ENCODE data around the gene GRK3.
"Not testable (repeated sequence)": the region's sequence is repeated elsewhere in the genome, so short reads cannot be mapped to it uniquely, and the experiment has no call there.

The GRK3 gene

DNA sequence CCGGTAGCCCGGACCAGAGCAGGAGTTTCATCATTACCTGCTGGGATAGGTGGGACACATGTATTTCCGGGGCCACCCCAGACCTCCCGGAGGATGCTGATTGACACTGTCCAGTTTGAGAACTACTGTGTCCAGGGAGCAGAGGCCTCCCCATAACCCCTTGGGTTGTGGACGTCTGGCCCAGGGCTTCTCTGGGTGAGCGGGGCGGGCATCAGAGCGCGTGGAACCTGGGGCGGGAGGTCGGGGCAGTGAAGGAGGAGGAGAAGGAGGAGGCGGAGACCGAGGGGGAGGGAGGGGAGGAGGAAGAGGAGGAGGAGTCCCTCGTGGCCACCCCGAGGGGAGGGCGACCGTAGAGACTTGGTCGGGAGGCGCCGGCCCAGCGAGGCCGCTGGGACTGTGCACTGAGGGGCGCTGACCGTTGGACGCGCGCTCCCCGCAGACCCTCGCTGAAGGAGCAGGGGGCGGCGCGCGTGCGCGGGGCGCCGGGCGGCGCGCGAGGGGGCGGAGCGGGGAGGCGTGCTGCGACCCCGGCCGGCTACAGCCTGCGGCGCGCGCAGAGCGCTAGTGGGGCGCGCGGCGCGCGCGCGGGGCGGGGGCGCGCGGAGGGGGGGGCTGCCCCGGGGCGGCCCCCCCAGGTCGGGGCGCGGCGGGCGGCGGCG lies at the start of gene GRK3:
Gene GRK3 (plus strand): TSS at position 356 of the 659 bp plus-strand sequence. CDS start 366 bp downstream, outside the sequence.
- no peak for DNase-seq (ENCODE audit: low read depth)

DNA sequence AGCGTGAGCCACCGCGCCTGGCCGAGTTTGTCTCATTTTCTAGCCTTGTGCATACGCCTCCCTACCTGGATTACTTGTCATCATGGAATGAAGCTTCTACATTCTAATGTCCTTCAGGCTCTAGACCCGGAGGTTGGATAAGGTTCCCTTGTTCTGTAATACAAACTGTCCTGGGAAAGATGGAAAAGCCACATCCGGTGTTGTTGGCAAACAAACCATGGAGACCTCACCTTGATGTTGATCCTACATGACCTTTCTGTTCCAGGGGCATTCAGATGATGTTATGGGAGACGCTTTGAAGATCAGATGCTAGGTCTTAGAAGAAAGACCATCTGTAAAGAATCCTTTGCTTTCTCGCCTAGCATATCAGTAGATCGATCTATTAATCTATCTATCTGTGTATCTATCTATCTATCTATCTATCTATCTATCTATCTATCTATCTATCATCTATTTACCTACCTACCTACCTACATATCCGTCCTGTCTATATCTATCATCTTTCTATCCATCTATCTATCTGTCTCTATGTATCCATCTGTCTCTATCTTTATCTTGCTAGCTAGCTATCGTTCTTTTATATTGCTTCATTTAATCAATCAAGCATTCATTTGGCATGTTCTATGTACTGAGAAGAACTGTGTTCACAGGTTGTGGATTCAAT lies 46.3 kb upstream of the GRK3 start:
- no peak for DNase-seq (ENCODE audit: low read depth)

DNA sequence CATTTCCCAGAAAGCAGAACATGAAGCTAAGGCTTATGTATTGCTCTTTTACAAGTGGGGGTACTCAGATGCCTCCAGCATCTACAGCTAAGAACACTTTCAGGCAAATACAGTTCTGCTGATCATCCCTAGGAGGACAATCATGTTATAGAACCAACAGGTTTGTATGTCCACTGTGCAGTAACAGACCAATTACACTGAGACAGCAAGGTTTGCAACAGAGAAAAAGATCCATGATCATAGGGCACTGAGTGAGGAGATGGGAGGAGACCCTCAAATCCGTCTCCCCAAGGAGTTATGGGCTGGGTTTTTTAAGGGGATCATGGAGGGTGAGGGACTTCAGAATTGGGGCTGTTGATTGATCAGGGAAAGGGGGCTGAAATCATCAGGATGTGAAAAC lies 39.1 kb upstream of the GRK3 start:
- DNase-seq (ENCODE audit: low read depth): no peak

DNA sequence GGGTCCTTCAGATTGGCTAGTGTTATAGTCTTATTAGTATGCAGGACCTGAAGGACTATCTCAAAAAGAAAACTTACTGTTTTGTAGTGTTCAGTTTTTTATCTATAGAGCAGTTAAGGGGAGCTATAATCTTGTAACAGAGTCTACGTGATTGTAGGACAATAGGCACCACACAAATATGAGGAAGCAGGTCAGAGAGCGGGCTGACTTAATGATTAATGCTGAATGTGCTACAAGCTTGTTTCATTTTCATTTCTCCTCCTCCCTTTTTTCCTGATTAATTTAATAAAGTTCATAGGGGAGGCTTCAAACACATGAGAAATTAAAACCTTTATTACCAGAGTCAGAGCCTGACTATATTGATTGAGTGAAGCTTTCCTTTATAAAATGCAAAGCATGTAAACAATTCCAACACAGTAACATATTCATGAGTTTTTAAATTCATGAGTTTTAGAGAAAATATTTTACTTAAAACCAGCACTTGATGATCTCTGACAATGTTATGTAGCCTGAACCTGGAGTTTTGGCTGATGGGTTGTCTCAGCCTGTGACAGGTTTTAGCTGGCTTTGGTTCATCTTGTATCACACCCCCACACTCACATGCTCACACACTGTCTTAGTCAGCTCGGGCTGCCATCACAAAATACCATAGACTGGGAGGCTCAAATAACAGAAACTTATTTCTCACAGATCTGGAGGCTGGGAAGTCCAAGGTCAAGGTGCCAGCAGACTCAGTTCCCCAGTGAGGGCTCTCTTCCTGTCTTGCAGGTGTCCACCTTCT lies 38.5 kb upstream of the GRK3 start:
- DNase-seq (ENCODE audit: low read depth): not testable (repeated sequence)

GRCh38 chr22:25527016-25527415 lies 37.5 kb upstream of the GRK3 start:
- not testable (repeated sequence) for DNase-seq (ENCODE audit: low read depth)

- DNase-seq (ENCODE audit: low read depth): not testable (repeated sequence)
These were observed 36.4 kb upstream of the GRK3 start for GRCh38 chr22:25528068-25528467.

GRCh38 chr22:25529059-25529458 lies 35.4 kb upstream of the GRK3 start:
- DNase-seq (ENCODE audit: low read depth): not testable (repeated sequence)

DNA sequence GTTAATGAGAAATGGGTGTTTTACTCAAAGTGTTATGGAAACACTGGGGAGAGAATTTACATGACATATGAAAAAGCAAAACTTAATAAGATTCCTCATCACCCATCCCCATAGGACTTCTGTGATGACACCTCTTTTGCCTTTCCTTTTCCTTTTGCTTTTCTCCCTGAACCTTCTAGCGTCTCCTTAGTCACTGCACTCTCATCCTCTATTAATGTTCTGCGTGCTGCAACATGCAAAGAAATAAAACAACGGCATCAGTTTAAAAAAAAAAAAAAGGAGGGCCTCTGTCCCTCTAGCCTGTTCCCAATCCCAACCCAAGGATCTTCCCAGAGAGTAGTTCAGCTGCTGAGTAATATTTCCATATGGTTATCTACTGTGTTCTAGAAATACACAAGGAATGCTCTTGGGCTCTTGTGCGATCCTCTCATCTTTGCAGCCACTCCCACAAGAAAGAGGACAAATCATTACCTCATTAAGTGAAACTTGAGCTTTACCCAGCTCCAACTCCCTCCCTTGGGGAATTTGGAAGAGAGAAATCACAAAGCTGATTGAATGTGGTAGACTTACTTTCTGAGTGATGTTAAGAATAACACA lies 34.8 kb upstream of the GRK3 start:
- not testable (repeated sequence) for DNase-seq (ENCODE audit: low read depth)

- not testable (repeated sequence) for DNase-seq (ENCODE audit: low read depth)
These were observed 32.8 kb upstream of the GRK3 start for GRCh38 chr22:25531677-25532076.

DNA sequence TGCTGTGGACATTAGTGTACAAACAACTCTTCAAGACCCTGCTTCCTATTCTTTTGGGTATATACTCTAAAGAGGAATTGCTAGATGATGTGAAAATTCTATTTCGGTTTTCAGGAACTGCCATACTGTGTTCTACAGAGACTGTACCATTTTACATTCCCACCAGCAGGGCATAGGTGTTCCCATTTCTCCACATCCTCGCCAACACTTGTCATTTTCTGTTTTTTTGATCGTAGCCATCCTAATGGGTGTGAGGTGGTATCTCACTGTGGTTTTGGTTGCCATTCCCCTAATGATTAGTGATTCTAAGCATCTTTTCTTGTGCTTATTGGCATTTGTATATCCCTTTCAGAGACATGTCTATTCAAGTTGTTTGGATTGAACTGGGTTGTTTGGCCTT lies 29.8 kb upstream of the GRK3 start:
- DNase-seq (ENCODE audit: low read depth): no peak

DNA sequence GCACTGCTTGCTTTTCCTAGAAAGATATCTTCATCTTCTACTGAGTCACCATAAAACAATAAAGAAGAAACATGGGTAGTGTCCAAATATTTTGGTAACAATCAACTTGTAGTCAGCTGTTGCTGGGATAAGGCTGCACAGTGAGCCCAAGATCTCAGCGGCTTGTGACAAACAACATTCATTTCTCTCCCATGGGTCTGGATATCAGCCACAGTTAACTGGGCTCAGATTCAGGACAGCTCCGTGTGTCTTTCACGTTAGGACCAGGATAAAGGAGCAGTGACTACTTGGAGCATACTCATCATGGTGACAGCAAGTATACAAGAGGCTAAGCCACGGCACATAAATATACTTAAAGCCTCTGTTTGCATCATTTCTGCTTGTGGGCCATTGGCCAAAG lies 27.9 kb upstream of the GRK3 start:
- no peak for DNase-seq (ENCODE audit: low read depth)

- DNase-seq (ENCODE audit: low read depth): no peak
These were observed 24.1 kb upstream of the GRK3 start for GRCh38 chr22:25540166-25540907.

- DNase-seq (ENCODE audit: low read depth): no peak
These were observed 23.4 kb upstream of the GRK3 start for GRCh38 chr22:25540908-25541660.

DNA sequence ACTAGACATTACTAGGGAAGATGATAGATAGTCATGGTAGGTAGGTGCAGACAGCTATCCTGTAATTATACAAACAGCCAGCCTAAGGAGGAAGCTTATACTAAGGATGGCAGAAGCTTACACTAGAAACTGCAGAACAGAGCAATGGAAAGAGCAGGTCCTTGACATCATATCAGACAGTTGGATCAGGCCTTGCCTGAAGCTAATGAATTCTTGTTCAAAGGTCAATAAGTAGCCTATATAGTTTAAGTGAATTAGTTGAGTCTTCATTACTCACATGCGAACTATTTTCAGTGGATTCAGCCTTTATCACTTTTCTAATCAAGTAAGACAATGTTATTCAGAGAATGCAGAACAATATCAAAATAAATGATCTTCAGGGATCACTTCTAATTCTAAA lies 22.3 kb upstream of the GRK3 start:
- no peak for DNase-seq (ENCODE audit: low read depth)

- no peak for DNase-seq (ENCODE audit: low read depth)
These were observed 21.6 kb upstream of the GRK3 start for GRCh38 chr22:25542720-25543402.

DNA sequence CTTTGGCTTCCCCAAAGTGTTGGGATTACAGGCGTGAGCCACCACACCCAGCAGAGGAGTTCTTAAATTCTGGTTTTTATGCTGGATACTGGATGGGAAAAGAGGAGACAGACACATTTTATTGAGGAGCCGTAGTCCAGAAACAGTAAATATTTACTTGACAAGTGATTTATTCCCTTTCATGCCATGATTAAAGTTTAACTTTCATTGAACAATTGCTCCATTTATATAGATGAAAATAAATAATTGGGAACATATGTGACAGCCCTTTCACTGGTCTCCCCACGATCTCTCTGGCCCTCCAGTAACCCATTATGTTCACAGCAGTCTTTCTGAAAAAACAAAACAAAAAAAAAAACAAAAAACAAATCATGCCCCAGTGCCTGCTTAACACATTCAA lies 19.3 kb upstream of the GRK3 start:
- no peak for DNase-seq (ENCODE audit: low read depth)

GRCh38 chr22:25545672-25546071 lies 18.8 kb upstream of the GRK3 start:
- no peak for DNase-seq (ENCODE audit: low read depth)

DNA sequence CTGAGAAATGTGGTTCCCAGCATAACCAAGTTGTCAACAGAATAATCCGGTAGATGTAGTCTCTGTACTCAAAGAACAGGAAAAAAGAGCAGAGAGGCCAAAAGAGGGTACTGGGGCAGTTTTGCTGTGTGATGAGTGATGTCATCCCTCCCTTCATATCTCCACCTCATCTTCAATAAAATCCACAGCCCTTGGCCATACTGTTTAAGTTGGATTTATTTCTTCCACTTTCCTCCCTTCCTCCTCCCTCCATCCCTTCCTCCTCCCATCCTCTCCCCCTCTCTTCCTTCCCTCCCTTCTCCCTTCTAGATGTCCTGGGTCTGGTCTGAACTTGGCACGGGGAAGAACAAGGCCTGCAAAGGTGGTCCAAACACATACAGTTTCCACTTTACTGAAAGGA lies 18.2 kb upstream of the GRK3 start:
- no peak for DNase-seq (ENCODE audit: low read depth)

DNA sequence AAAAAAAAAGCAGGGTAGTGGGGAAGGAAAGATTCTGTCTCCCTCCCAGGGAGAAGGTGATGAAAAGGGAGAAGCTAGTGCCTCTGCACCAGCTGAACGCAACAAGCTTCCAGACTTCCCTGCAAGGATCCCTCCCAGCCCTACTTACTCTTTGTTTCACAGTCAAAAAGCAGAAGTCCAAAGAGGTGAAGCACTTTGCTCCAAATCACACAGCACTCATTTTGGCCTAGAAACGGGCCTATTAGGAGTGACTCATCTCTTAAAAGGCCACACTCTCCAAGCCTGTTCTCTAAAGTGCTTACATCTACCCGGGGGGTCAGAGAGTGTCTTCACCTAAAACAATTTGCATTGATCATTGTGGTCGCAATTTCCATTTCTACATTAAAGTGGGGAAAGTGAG lies 17.7 kb upstream of the GRK3 start:
- DNase-seq (ENCODE audit: low read depth): no peak

- no peak for DNase-seq (ENCODE audit: low read depth)
These were observed 15.5 kb upstream of the GRK3 start for GRCh38 chr22:25548866-25549464.
